SIG-M5 treated with dmso at 0.1 percent for 504 hours (cell line): Measurements from ENCODE around the gene PRKN.
"Not testable (repeated sequence)": the region's sequence is repeated elsewhere in the genome, so short reads cannot be mapped to it uniquely, and the experiment has no call there.

ENCODE experiments used
- DNase-seq: peaks from one replicate; lab custom pipeline; 2025; ENCODE audit not compliant: unreplicated experiment; lab: John Stamatoyannopoulos, UW

The PRKN gene

GRCh38 chr6:161834426-161834825, 893.1 kb downstream of the PRKN start:
- DNase-seq: no peak

- DNase-seq: no peak
These were observed 894.3 kb downstream of the PRKN start for GRCh38 chr6:161833099-161833860.

- no peak for DNase-seq
These were observed 894.9 kb downstream of the PRKN start for GRCh38 chr6:161832622-161833021.

GRCh38 chr6:161830866-161831616, 896.5 kb downstream of the PRKN start:
- DNase-seq: no peak

GRCh38 chr6:161829291-161829729, 898.3 kb downstream of the PRKN start:
- DNase-seq: no peak

GRCh38 chr6:161828355-161828754, 899.2 kb downstream of the PRKN start:
- no peak for DNase-seq

GRCh38 chr6:161826512-161826911, 901.1 kb downstream of the PRKN start:
- DNase-seq: no peak

GRCh38 chr6:161822204-161822603, 905.4 kb downstream of the PRKN start:
- not testable (repeated sequence) for DNase-seq

GRCh38 chr6:161817881-161818280, 909.7 kb downstream of the PRKN start:
- DNase-seq: no peak

- no peak for DNase-seq
These were observed 911.6 kb downstream of the PRKN start for GRCh38 chr6:161815965-161816364.

GRCh38 chr6:161813156-161813555, 914.4 kb downstream of the PRKN start:
- no peak for DNase-seq

GRCh38 chr6:161809971-161810370, 917.6 kb downstream of the PRKN start:
- no peak for DNase-seq

- no peak for DNase-seq
These were observed 922.7 kb downstream of the PRKN start for GRCh38 chr6:161804838-161805237.

GRCh38 chr6:161803131-161803530, 924.4 kb downstream of the PRKN start:
- DNase-seq: no peak

- no peak for DNase-seq
These were observed 925.3 kb downstream of the PRKN start for GRCh38 chr6:161802231-161802630.

- no peak for DNase-seq
These were observed 928.6 kb downstream of the PRKN start for GRCh38 chr6:161798844-161799394.

- no peak for DNase-seq
These were observed 930.9 kb downstream of the PRKN start for GRCh38 chr6:161796681-161797080.

GRCh38 chr6:161792851-161793493, 934.6 kb downstream of the PRKN start:
- no peak for DNase-seq

- DNase-seq: no peak
These were observed 939.0 kb downstream of the PRKN start for GRCh38 chr6:161788531-161788930.

- no peak for DNase-seq
These were observed 955.4 kb downstream of the PRKN start for GRCh38 chr6:161772176-161772575.

- DNase-seq: no peak
These were observed 965.6 kb downstream of the PRKN start for GRCh38 chr6:161761966-161762365.

- DNase-seq: no peak
These were observed 972.5 kb downstream of the PRKN start for GRCh38 chr6:161755080-161755479.
